K562 (cell line): ENCODE measurements around the gene PKDREJ. TPM values are rescaled to one million over a fixed set of nuclear protein-coding genes. Genes with fewer than 3 reads are reported as not detected.

Source experiments
- E4F1 ChIP-seq: fragments of 250-450 bp; sonication (Bioruptor Pico); IDR thresholded peaks from 2 replicates; pipeline ENCODE4 v1.5.0; 2021; ENCODE audit warnings: mild to moderate bottlenecking, borderline replicate concordance
- HMG20A ChIP-seq: fragments of 450-650 bp; formaldehyde crosslinking; conservative IDR thresholded peaks from 2 replicates; pipeline ENCODE4 v1.4.0; 2020; ENCODE audit warnings: mild to moderate bottlenecking, mixed read lengths
- SIRT6 ChIP-seq: IDR thresholded peaks from one replicate; pipeline ENCODE4 v1.6.1; 2012; ENCODE audit warnings: low read depth, mild to moderate bottlenecking, control low read depth, inconsistent platforms, low read length, moderate library complexity
- SMARCA4 ChIP-seq: fragments of 450-650 bp; IDR thresholded peaks from 2 replicates; pipeline ENCODE4 v1.6.1; 2016
- ZBTB40 ChIP-seq, 2 experiments: fragments of 450-650 bp in 1 of 2; sonication (generic) in 1 of 2; formaldehyde crosslinking in 1 of 2; IDR thresholded peaks; 2 replicates each; pipeline versions ENCODE4 v1.7.1 to v1.9.0; 2016 to 2022; ENCODE audit warnings: inconsistent platforms in 1 of 2, mild to moderate bottlenecking in 1 of 2, missing genetic modification reagents in 1 of 2
- ZNF217 ChIP-seq: sonication (generic); formaldehyde crosslinking; IDR thresholded peaks from 2 replicates; pipeline ENCODE4 v1.8.0; 2022; ENCODE audit warnings: mild to moderate bottlenecking, missing genetic modification reagents
- polyA plus RNA-seq, 8 experiments: library from polyadenylated mRNA; depleted of rRNA in 4 of 8; stranded (reverse) in 5 of 8; unstranded in 3 of 8; fragments of >200 nt; fragmentation: Nextera tagmentation in 2 of 8; fragmentation: Illumina TruSeq in 1 of 8; extraction: Ambion mirVana in 2 of 8; extraction: Trizol in 1 of 8; gene quantifications; 2 replicates each; pipeline versions ENCODE4 v1.2.1 to v1.2.3, GENCODE V29; 2011 to 2014; ENCODE audit warnings: inconsistent platforms in 1 of 8, missing spikeins in 1 of 8
- total RNA-seq, 7 experiments: library from RNA; depleted of rRNA in 6 of 7; stranded (reverse); fragments of >200 nt in 6 of 7; fragmentation: Illumina TruSeq in 2 of 7; extraction: Trizol in 2 of 7; gene quantifications; 2 replicates each; pipeline versions ENCODE4 v1.2.1 to v1.2.3, GENCODE V29; 2011 to 2021; ENCODE audit warnings: low replicate concordance in 1 of 7

PKDREJ gene
- total and polyA plus RNA-seq, 9 of the 15 experiments (the other 6 are each of a cell fraction or from before 2014, with no cell fraction given) = 0.03 TPM; not detected in 8

GRCh38 chr22:46240073-46240472 is 23.1 kb downstream of the PKDREJ start (continued):
- no peak for TF ChIP-seq HMG20A (CRISPR knock-in tag)
- TF ChIP-seq SMARCA4 = no peak
- no peak for TF ChIP-seq SIRT6
- no peak for TF ChIP-seq ZNF217 (CRISPR knock-in tag)
- TF ChIP-seq ZBTB40 (IDR thresholded peaks at IDR 0.05) = no peak
- TF ChIP-seq ZBTB40 (CRISPR knock-in tag; IDR thresholded peaks at IDR 0.05) = no peak
- no peak for TF ChIP-seq E4F1 (CRISPR knock-in tag)
